OCI-LY1 (cell line): ENCODE results near the gene WIPF3.

Experiments
- H2AFZ ChIP-seq: fragments of 200-600 bp; sonication (generic), shearing (Covaris generic); 2 replicates; pipeline ENCODE4 v1.6.0; 2014; ENCODE audit warnings: antibody characterized with exemption, mild to moderate bottlenecking, low read length
- H3F3A ChIP-seq: fragments of 200-600 bp; sonication (generic), shearing (Covaris generic); 2 replicates; pipeline ENCODE4 v1.6.0; 2014; ENCODE audit warnings: mild to moderate bottlenecking, antibody characterized with exemption, low read length, moderate library complexity; ENCODE audit not compliant: insufficient read depth
- H3K27ac ChIP-seq: fragments of 200-600 bp; sonication (generic); 2 replicates; pipeline ENCODE4 v1.5.1; 2014; ENCODE audit warnings: low read length, mixed run types, mild to moderate bottlenecking, low read depth; ENCODE audit not compliant: poor library complexity, severe bottlenecking
- H3K27me3 ChIP-seq: fragments of 200-600 bp; sonication (generic); 2 replicates; pipeline ENCODE4 v1.6.0; 2014; ENCODE audit warnings: antibody characterized with exemption, mild to moderate bottlenecking, low read length, moderate library complexity; ENCODE audit not compliant: insufficient read depth
- H3K36me3 ChIP-seq: fragments of 200-600 bp; sonication (generic); 2 replicates; pipeline ENCODE4 v1.6.1; 2014; ENCODE audit warnings: mild to moderate bottlenecking, antibody characterized with exemption, low read length, moderate library complexity, mixed read lengths; ENCODE audit not compliant: insufficient read depth
- H3K4me1 ChIP-seq: fragments of 200-600 bp; sonication (generic); 2 replicates; pipeline ENCODE4 v1.5.1; 2014; ENCODE audit warnings: mild to moderate bottlenecking, low read length, moderate library complexity; ENCODE audit not compliant: insufficient read depth, severe bottlenecking
- H3K4me2 ChIP-seq: fragments of 200-600 bp; sonication (generic), shearing (Covaris generic); 2 replicates; pipeline ENCODE4 v1.6.1; 2014; ENCODE audit warnings: low read length
- H3K4me3 ChIP-seq: fragments of 200-600 bp; sonication (generic); 2 replicates; pipeline ENCODE4 v1.5.1; 2014; ENCODE audit warnings: low read length, low read depth, mild to moderate bottlenecking, mixed read lengths; ENCODE audit not compliant: poor library complexity, severe bottlenecking
- H3K79me2 ChIP-seq: fragments of 200-600 bp; shearing (Covaris generic); 2 replicates; pipeline ENCODE4 v1.6.1; 2016; ENCODE audit warnings: mixed run types, low read length, mixed read lengths; ENCODE audit not compliant: insufficient read depth
- H3K9ac ChIP-seq: fragments of 200-600 bp; sonication (generic), shearing (Covaris generic); 2 replicates; pipeline ENCODE4 v1.6.1; 2014; ENCODE audit warnings: mild to moderate bottlenecking, low read length, mixed read lengths
- H3K9me2 ChIP-seq: fragments of 200-600 bp; sonication (generic), shearing (Covaris generic); 2 replicates; pipeline ENCODE4 v1.6.1; 2014; ENCODE audit warnings: low read depth, mild to moderate bottlenecking, low read length, mixed read lengths
- H3K9me3 ChIP-seq: fragments of 200-600 bp; shearing (Covaris generic); 2 replicates; pipeline ENCODE4 v1.6.1; 2014; ENCODE audit warnings: low read length, mixed read lengths
- H4K20me1 ChIP-seq: fragments of 200-600 bp; sonication (generic), shearing (Covaris generic); 2 replicates; pipeline ENCODE4 v1.6.0; 2016; ENCODE audit warnings: mild to moderate bottlenecking, low read length; ENCODE audit not compliant: insufficient read depth
- CTCF ChIP-seq: fragments of 200-600 bp; sonication (generic), shearing (Covaris generic); IDR thresholded peaks from 2 replicates; pipeline ENCODE4 v1.5.1; 2017; ENCODE audit warnings: mild to moderate bottlenecking, antibody characterized with exemption, low read length, moderate library complexity, mixed read lengths
- EZH2 ChIP-seq: fragments of 200-600 bp; sonication (generic), shearing (Covaris generic); IDR thresholded peaks from 2 replicates; pipeline ENCODE4 v1.8.0; 2017; ENCODE audit warnings: borderline replicate concordance, mixed run types, mild to moderate bottlenecking, antibody characterized with exemption, low read length, moderate library complexity, mixed read lengths

Gene WIPF3

DNA sequence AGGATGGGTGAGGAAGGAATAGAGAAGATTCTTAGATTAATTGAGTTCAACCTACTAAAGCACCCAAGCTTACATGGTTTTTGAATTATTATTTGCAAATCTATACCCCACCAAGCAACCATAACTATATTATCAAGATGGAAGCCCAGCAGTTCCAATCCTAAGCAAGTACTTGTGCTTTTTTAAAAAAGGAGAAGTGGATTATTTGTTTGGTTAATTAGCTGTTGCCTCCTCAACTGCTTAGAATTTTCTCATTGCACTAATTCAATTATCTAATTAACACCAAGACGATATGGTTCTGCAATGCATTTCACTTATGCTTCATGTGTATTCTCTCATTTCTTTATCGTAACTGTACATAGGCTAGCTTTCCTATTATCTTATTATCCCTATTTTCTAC, 27.3 kb upstream of the WIPF3 start:
- H3K4me2 ChIP-seq: no peak overlapping the region
- H3K9ac ChIP-seq: no peak overlapping the region
- no peaks in the 10 kb centered on the region for H4K20me1 ChIP-seq
- no peak overlapping the region for H2AFZ ChIP-seq
- no peaks in the 10 kb centered on the region for H3K9me3 ChIP-seq
- H3K9me2 ChIP-seq: no peaks in the 10 kb centered on the region
- TF ChIP-seq CTCF (no peak), EZH2 (no peak)
- H3K27ac ChIP-seq: no peak overlapping the region
- no peaks in the 10 kb centered on the region for H3K36me3 ChIP-seq
- no peaks in the 10 kb centered on the region for H3K79me2 ChIP-seq
- H3K4me3 ChIP-seq: no peak overlapping the region
- no peaks in the 10 kb centered on the region for H3K4me1 ChIP-seq
- no peaks in the 10 kb centered on the region for H3F3A ChIP-seq
- H3K27me3 ChIP-seq: no peaks in the 10 kb centered on the region

DNA sequence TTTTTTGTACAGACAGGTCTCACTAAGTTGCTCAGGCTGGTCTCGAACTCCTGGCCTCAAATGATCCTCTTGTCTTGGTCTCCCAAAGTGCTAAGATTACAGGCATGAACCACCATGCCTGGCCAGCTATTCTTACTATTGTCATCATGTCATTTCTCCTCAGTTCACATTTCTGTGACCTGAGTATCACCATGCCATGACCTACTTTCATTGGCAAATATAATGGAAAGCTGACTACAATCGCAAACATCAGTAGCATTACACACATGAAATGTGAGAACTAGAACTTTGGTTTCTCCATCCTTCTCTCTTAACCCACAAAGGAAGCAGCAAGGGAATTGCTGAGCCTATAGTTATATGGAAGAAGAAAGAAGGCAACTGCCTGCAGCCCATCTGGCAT, 26.0 kb upstream of the WIPF3 start:
- no peak overlapping the region for H3K9ac ChIP-seq
- no peak overlapping the region for H3K27ac ChIP-seq
- H3K36me3 ChIP-seq: no peaks in the 10 kb centered on the region
- no peak overlapping the region for H2AFZ ChIP-seq
- H3K9me3 ChIP-seq: no peaks in the 10 kb centered on the region
- H3K4me1 ChIP-seq: no peaks in the 10 kb centered on the region
- TF ChIP-seq CTCF: no peak
- no peak for TF ChIP-seq EZH2
- no peaks in the 10 kb centered on the region for H3K9me2 ChIP-seq
- no peaks in the 10 kb centered on the region for H3K27me3 ChIP-seq
- H3K79me2 ChIP-seq: no peaks in the 10 kb centered on the region
- H4K20me1 ChIP-seq: no peaks in the 10 kb centered on the region
- no peak overlapping the region for H3K4me3 ChIP-seq
- no peak overlapping the region for H3K4me2 ChIP-seq
- H3F3A ChIP-seq: no peaks in the 10 kb centered on the region

DNA sequence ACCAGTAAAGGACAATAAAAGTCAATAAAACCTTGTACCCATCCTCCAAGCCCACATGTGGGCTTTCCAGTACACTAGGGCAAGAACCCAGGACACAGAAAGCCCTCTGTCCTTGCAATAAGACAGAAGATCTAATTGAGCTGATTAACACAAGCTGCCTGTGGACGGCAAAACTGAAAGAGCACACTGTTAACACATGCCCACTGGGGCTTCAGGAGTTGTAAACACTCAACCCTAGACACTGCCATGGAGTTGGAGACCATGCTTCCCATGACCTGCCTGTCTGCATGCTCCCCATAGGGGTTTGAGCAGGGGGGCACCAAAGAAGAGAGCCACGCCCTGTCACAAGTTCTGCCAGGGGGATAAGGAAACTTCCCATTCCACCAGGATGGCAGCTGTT, 22.6 kb upstream of the WIPF3 start:
- TF ChIP-seq CTCF: no peak
- no peak for TF ChIP-seq EZH2
- Histone ChIP-seq H3K4me1 (no peaks in the 10 kb centered on the region), H3K27ac (no peak overlapping the region), H3K4me2 (no peak overlapping the region), H3K9me2 (no peaks in the 10 kb centered on the region), H3K4me3 (no peak overlapping the region), H4K20me1 (no peaks in the 10 kb centered on the region), H3K79me2 (no peaks in the 10 kb centered on the region), H2AFZ (no peak overlapping the region), H3F3A (no peaks in the 10 kb centered on the region), H3K9me3 (no peaks in the 10 kb centered on the region), H3K36me3 (no peaks in the 10 kb centered on the region), H3K9ac (no peak overlapping the region), H3K27me3 (no peaks in the 10 kb centered on the region)
